ENCODE measurements around the gene ZFP91.

ZFP91 gene

GRCh38 chr11:58617976-58618557 is 39.2 kb downstream of the ZFP91 start:
- no peak for DNase-seq (ENCODE audit: low spot score)
- H3K27ac ChIP-seq: no peak overlapping the region
- H3K4me3 ChIP-seq: no peak overlapping the region
- TF ChIP-seq, protein P1, sequence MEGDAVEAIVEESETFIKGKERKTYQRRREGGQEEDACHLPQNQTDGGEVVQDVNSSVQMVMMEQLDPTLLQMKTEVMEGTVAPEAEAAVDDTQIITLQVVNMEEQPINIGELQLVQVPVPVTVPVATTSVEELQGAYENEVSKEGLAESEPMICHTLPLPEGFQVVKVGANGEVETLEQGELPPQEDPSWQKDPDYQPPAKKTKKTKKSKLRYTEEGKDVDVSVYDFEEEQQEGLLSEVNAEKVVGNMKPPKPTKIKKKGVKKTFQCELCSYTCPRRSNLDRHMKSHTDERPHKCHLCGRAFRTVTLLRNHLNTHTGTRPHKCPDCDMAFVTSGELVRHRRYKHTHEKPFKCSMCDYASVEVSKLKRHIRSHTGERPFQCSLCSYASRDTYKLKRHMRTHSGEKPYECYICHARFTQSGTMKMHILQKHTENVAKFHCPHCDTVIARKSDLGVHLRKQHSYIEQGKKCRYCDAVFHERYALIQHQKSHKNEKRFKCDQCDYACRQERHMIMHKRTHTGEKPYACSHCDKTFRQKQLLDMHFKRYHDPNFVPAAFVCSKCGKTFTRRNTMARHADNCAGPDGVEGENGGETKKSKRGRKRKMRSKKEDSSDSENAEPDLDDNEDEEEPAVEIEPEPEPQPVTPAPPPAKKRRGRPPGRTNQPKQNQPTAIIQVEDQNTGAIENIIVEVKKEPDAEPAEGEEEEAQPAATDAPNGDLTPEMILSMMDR (IDR thresholded peaks at IDR 0.05): no peak

DNA sequence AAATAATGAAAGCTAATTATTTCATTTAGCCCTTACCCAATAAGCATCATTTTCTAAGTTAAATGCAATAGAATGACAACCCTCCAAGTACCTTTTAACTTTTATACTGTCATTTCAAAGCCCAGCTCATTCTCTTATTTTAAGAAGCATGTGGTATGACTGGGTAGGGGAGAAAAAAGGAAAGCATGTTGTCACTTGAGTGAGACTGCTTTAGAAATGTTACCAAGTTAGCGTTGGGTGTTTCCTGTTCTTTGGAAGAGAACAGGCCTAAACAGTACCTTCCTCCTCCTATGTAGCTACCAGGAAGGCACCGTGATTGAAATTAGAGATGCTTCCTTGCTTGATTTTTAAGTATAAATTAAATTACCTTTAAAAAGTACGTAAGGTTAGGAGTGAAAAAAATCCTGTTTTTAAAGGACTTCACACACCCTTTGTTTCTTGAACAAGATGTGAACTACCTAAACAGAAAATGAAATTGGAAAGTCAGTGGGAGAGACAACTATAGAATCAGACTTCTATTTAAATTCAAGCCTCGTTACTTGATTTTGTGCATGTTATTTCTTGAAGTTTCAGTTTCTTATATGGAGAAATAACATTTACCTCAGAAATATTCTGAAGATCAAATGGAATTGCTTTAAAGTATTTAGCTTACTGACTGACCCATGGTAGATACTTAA is 42.9 kb downstream of the ZFP91 start:
- TF ChIP-seq, protein P1 (IDR thresholded peaks at IDR 0.05): no peak
- Histone ChIP-seq H3K27ac (no peak overlapping the region), H3K4me3 (no peak overlapping the region)
- no peak for DNase-seq (ENCODE audit: low spot score)

GRCh38 chr11:58622344-58622743 is 43.5 kb downstream of the ZFP91 start, which contains the start of gene CNTF:
TSS of gene CNTF (plus strand) at chr11:58622665. CDS start at chr11:58622753, 88 bp downstream.
- TF ChIP-seq, protein P1 (IDR thresholded peaks at IDR 0.05): no peak
- no peak within 1 kb of the TSS for H3K4me3 ChIP-seq
- no peak within 1 kb of the TSS for H3K27ac ChIP-seq
- no peak for DNase-seq (ENCODE audit: low spot score)

DNA sequence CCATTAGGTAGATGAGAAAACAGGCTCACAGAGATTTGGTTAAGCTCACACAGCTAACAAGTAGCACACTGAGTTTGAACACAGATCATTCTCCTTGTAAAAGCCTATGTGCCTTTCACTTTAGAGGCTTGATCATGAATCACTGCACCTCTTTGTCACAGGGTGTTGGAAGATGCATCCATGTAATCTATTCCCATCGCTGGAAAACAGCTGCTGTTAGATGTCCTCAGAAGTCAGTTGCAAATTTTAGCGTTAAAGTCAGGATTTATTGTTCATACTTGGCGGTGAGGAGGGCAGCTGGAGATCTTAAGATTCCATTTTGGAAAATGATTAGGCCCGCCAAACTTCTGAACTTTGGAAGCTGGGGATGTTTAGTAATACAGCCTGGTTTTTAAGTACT is 46.2 kb downstream of the ZFP91 start:
- H3K4me3 ChIP-seq: no peak overlapping the region
- H3K27ac ChIP-seq: no peak overlapping the region
- DNase-seq (ENCODE audit: low spot score): no peak
- TF ChIP-seq, protein P1 (IDR thresholded peaks at IDR 0.05): no peak

- DNase-seq (ENCODE audit: low spot score): no peak
- Histone ChIP-seq H3K4me3 (no peak overlapping the region), H3K27ac (no peak overlapping the region)
- TF ChIP-seq, protein P1 (IDR thresholded peaks at IDR 0.05): no peak
Measured at GRCh38 chr11:58625826-58626460, 47.1 kb downstream of the ZFP91 start.

GRCh38 chr11:58626934-58627483 is 48.1 kb downstream of the ZFP91 start:
- Histone ChIP-seq H3K4me3 (no peak overlapping the region), H3K27ac (no peak overlapping the region)
- TF ChIP-seq, protein P1 (IDR thresholded peaks at IDR 0.05): no peak
- DNase-seq (ENCODE audit: low spot score): no peak
